ENCODE data around the gene STAMBPL1.
"Not testable (repeated sequence)": the region's sequence is repeated elsewhere in the genome, so short reads cannot be mapped to it uniquely, and the experiment has no call there.

The STAMBPL1 gene

GRCh38 chr10:88858491-88858890 is 21.6 kb upstream of the STAMBPL1 start:
- no peak for DNase-seq

- DNase-seq, result no peak
Measured at GRCh38 chr10:88861036-88861435, 19.0 kb upstream of the STAMBPL1 start.

GRCh38 chr10:88865281-88865876 is 14.7 kb upstream of the STAMBPL1 start:
- DNase-seq, result no peak

- no peak for DNase-seq
Measured at GRCh38 chr10:88866454-88866853, 13.6 kb upstream of the STAMBPL1 start.

- no peak for DNase-seq
Measured at GRCh38 chr10:88870089-88870488, 10.0 kb upstream of the STAMBPL1 start.

GRCh38 chr10:88873757-88874156 is 6.3 kb upstream of the STAMBPL1 start:
- DNase-seq, result no peak

GRCh38 chr10:88874281-88874680 is 5.8 kb upstream of the STAMBPL1 start:
- DNase-seq, result no peak

GRCh38 chr10:88875081-88875480 is 5.0 kb upstream of the STAMBPL1 start:
- no peak for DNase-seq

- DNase-seq, result no peak
Measured at GRCh38 chr10:88877298-88877697, 2.7 kb upstream of the STAMBPL1 start.

GRCh38 chr10:88880282-88881076 is 434 bp downstream of the STAMBPL1 start:
- DNase-seq, result peak; percentile 74

- no peak for DNase-seq
Measured at GRCh38 chr10:88881320-88881719, 1.3 kb downstream of the STAMBPL1 start.

GRCh38 chr10:88881922-88882645 is 2.0 kb downstream of the STAMBPL1 start:
- DNase-seq, result no peak

- not testable (repeated sequence) for DNase-seq
Measured at GRCh38 chr10:88882646-88883447, 2.8 kb downstream of the STAMBPL1 start.

- no peak for DNase-seq
Measured at GRCh38 chr10:88883448-88883809, 3.4 kb downstream of the STAMBPL1 start.

- no peak for DNase-seq
Measured at GRCh38 chr10:88886557-88886956, 6.5 kb downstream of the STAMBPL1 start.

GRCh38 chr10:88888810-88889445 is 8.9 kb downstream of the STAMBPL1 start:
- DNase-seq, result no peak

GRCh38 chr10:88889559-88890337 is 9.7 kb downstream of the STAMBPL1 start:
- DNase-seq, result no peak

- no peak for DNase-seq
Measured at GRCh38 chr10:88890681-88891381, 10.8 kb downstream of the STAMBPL1 start.

GRCh38 chr10:88892222-88892967 is 12.3 kb downstream of the STAMBPL1 start:
- no peak for DNase-seq

GRCh38 chr10:88893611-88894010 is 13.6 kb downstream of the STAMBPL1 start:
- DNase-seq, result no peak
